ENCODE measurements around the gene MIOX.
"Not testable (repeated sequence)": the region's sequence is repeated elsewhere in the genome, so short reads cannot be mapped to it uniquely, and the experiment has no call there.

Gene MIOX

GRCh38 chr22:50529897-50530579, 43.4 kb downstream of the MIOX start, which contains the start of gene TYMP:
TYMP (minus strand) TSS chr22:50530012; CDS start chr22:50529709, 303 bp downstream.
- DNase-seq (ENCODE audit: low spot score): no peak

- DNase-seq (ENCODE audit: low spot score): no peak
These were observed 43.9 kb downstream of the MIOX start for GRCh38 chr22:50530580-50530876.

- DNase-seq (ENCODE audit: low spot score): peak; percentile 78
These were observed 44.4 kb downstream of the MIOX start for GRCh38 chr22:50530877-50531545.

- DNase-seq (ENCODE audit: low spot score): no peak
These were observed 44.9 kb downstream of the MIOX start for GRCh38 chr22:50531546-50531961.

GRCh38 chr22:50531962-50532674, 45.5 kb downstream of the MIOX start:
- DNase-seq (ENCODE audit: low spot score): peak; percentile 74

GRCh38 chr22:50532824-50533796, 46.5 kb downstream of the MIOX start:
- no peak for DNase-seq (ENCODE audit: low spot score)

- not testable (repeated sequence) for DNase-seq (ENCODE audit: low spot score)
These were observed 47.4 kb downstream of the MIOX start for GRCh38 chr22:50533856-50534711.

- DNase-seq (ENCODE audit: low spot score): no peak
These were observed 48.5 kb downstream of the MIOX start for GRCh38 chr22:50535113-50535512.

- DNase-seq (ENCODE audit: low spot score): no peak
These were observed 49.6 kb downstream of the MIOX start for GRCh38 chr22:50536226-50536625.

- no peak for DNase-seq (ENCODE audit: low spot score)
These were observed 51.1 kb downstream of the MIOX start for GRCh38 chr22:50537765-50538164.

All from ecto neural progenitor cell (in vitro differentiated cells).